Neural progenitor cell (in vitro differentiated cells): ENCODE data around the gene SEMA7A. TPM values are rescaled to one million over a fixed set of nuclear protein-coding genes. Genes with fewer than 3 reads are reported as not detected.

Experiments used
- DNase-seq: peaks from one replicate; pipeline ENCODE4 v3.0.0-alpha.2; 2016; ENCODE audit warnings: low spot score
- H2AFZ ChIP-seq: fragments of 200-600 bp; sonication (generic); replicated peaks from 2 replicates; pipeline ENCODE4 v1.6.1; 2016; ENCODE audit warnings: antibody characterized with exemption
- H3F3A ChIP-seq: fragments of 200-600 bp; sonication (generic); 2 replicates; pipeline ENCODE4 v1.6.1; 2016; ENCODE audit warnings: antibody characterized with exemption, low read depth
- H3K27ac ChIP-seq: fragments of 200-600 bp; sonication (generic); 2 replicates; pipeline ENCODE4 v1.5.1; 2016; ENCODE audit warnings: mild to moderate bottlenecking
- H3K27me3 ChIP-seq: fragments of 200-600 bp; sonication (generic); 2 replicates; pipeline ENCODE4 v1.6.1; 2016; ENCODE audit warnings: mild to moderate bottlenecking, moderate library complexity
- H3K36me3 ChIP-seq: fragments of 200-600 bp; sonication (generic); 2 replicates; pipeline ENCODE4 v1.5.1; 2016
- H3K4me1 ChIP-seq: fragments of 200-600 bp; sonication (generic); 2 replicates; pipeline ENCODE4 v1.6.1; 2016; ENCODE audit warnings: mixed run types
- H3K4me2 ChIP-seq: fragments of 200-600 bp; sonication (generic); 2 replicates; pipeline ENCODE4 v1.6.1; 2016
- H3K4me3 ChIP-seq: fragments of 200-600 bp; sonication (generic); 2 replicates; pipeline ENCODE4 v1.5.1; 2016
- H3K79me2 ChIP-seq: fragments of 200-600 bp; sonication (generic); 2 replicates; pipeline ENCODE4 v1.6.1; 2016; ENCODE audit warnings: low read depth
- H3K9ac ChIP-seq: fragments of 200-600 bp; sonication (generic); 2 replicates; pipeline ENCODE4 v1.6.1; 2016
- H3K9me3 ChIP-seq: fragments of 200-600 bp; sonication (generic); 2 replicates; pipeline ENCODE4 v1.5.1; 2016; ENCODE audit warnings: low read depth
- H4K20me1 ChIP-seq: fragments of 200-600 bp; sonication (generic); 2 replicates; pipeline ENCODE4 v1.6.1; 2016; ENCODE audit warnings: low read depth
- H3K27ac Mint-ChIP-seq: 3 replicates; pipeline ENCODE4 v1.8.0; 2021; ENCODE audit warnings: mixed read lengths
- H3K27me3 Mint-ChIP-seq: 2 replicates; pipeline ENCODE4 v1.8.0; 2022; ENCODE audit warnings: low read depth, mild to moderate bottlenecking, inconsistent platforms, moderate library complexity, mixed read lengths; ENCODE audit not compliant: insufficient read depth
- H3K36me3 Mint-ChIP-seq: 3 replicates; pipeline ENCODE4 v1.8.0; 2021; ENCODE audit warnings: mixed read lengths
- H3K4me1 Mint-ChIP-seq: 3 replicates; pipeline ENCODE4 v1.8.0; 2021; ENCODE audit warnings: mixed read lengths
- H3K4me3 Mint-ChIP-seq: 3 replicates; pipeline ENCODE4 v1.8.0; 2021; ENCODE audit warnings: mild to moderate bottlenecking, moderate library complexity, mixed read lengths
- H3K9me3 Mint-ChIP-seq: 3 replicates; pipeline ENCODE4 v1.8.0; 2020; ENCODE audit warnings: mixed read lengths
- EZH2 ChIP-seq: fragments of 200-600 bp; sonication (generic); IDR thresholded peaks from 2 replicates; pipeline ENCODE4 v1.6.1; 2017; ENCODE audit warnings: antibody characterized with exemption, mild to moderate bottlenecking, moderate library complexity
- EZH2phosphoT487 ChIP-seq: fragments of 200-600 bp; sonication (generic); IDR thresholded peaks from 2 replicates; pipeline ENCODE4 v1.6.1; 2017; ENCODE audit warnings: antibody characterized with exemption
- total RNA-seq: library from RNA; depleted of rRNA; stranded (reverse); fragments of >200 nt; gene quantifications from 2 replicates; pipeline ENCODE4 v1.2.3, GENCODE V29; 2015; ENCODE audit warnings: low replicate concordance
- TF ChIP-seq, protein P1 (sequence below): fragments of 200-600 bp; sonication (generic); IDR thresholded peaks from 2 replicates; pipeline ENCODE4 v1.5.1; 2017; ENCODE audit warnings: antibody characterized with exemption, mild to moderate bottlenecking

The SEMA7A gene
- total RNA-seq, 1 donor from 2014 or later, result 3.5 TPM

DNA sequence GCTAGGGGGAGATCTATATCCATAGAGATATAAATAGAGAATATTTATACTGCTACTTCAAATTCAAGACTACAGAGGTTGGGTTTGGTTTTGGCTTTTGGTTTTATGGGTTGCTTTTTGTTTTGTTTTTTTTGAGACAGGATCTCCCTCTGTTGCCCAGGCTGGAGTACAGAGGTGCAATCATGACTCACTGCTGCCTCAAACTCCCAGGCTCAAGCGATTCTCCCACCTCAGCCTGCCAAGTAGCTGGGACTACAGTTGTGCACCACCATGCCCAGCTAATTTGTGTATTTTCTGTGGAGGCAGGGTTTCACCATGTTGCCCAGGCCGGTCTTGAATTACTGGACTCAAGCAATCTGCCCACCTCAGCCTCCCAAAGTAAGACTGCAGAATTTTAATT lies 31.1 kb upstream of the SEMA7A start:
- Histone ChIP-seq H3K9me3 (peaks cover 5% of the 10 kb centered on the region), H3K9ac (no peak overlapping the region), H4K20me1 (no peaks in the 10 kb centered on the region), H3K79me2 (peaks cover 39% of the 10 kb centered on the region), H3K4me3 (no peak overlapping the region), H3K4me2 (no peak overlapping the region), H3K4me1 (peaks cover 15% of the 10 kb centered on the region), H3K36me3 (peaks cover 8% of the 10 kb centered on the region), H3K27ac (no peak overlapping the region), H2AFZ (no peak overlapping the region), H3K27me3 (no peaks in the 10 kb centered on the region), H3F3A (peaks cover 17% of the 10 kb centered on the region)
- DNase-seq, result no peak
- Mint-ChIP-seq H3K36me3 (peaks cover 36% of the 10 kb centered on the region), H3K4me3 (no peak overlapping the region), H3K27ac (no peak overlapping the region), H3K27me3 (no peaks in the 10 kb centered on the region), H3K4me1 (peaks cover 18% of the 10 kb centered on the region), H3K9me3 (peaks cover 8% of the 10 kb centered on the region)
- no peak for TF ChIP-seq EZH2
- TF ChIP-seq, protein P1, sequence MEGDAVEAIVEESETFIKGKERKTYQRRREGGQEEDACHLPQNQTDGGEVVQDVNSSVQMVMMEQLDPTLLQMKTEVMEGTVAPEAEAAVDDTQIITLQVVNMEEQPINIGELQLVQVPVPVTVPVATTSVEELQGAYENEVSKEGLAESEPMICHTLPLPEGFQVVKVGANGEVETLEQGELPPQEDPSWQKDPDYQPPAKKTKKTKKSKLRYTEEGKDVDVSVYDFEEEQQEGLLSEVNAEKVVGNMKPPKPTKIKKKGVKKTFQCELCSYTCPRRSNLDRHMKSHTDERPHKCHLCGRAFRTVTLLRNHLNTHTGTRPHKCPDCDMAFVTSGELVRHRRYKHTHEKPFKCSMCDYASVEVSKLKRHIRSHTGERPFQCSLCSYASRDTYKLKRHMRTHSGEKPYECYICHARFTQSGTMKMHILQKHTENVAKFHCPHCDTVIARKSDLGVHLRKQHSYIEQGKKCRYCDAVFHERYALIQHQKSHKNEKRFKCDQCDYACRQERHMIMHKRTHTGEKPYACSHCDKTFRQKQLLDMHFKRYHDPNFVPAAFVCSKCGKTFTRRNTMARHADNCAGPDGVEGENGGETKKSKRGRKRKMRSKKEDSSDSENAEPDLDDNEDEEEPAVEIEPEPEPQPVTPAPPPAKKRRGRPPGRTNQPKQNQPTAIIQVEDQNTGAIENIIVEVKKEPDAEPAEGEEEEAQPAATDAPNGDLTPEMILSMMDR, result no peak
- TF ChIP-seq EZH2phosphoT487, result no peak

DNA sequence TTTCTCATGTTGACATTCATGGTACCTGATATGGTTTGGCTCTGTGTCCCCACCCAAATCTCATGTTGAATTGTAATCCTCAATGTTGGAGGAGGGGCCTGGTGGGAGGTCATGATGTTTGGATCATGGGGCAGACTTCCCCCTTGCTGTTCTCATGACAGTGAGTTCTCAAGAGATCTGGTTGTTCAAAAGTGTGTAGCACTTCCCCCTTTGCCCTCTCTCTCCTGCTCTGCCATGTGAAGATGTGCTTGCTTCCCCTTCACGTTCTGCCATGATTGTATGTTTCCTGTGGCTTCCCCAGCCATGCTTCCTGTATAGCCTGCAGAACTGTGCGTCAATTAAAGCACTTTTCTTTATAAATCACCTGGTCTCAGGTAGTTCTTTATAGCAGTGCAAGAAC lies 30.5 kb upstream of the SEMA7A start:
- Histone ChIP-seq H3K4me2 (no peak overlapping the region), H3K36me3 (peaks cover 8% of the 10 kb centered on the region), H3F3A (peaks cover 17% of the 10 kb centered on the region), H3K9ac (no peak overlapping the region), H2AFZ (no peak overlapping the region), H3K4me3 (no peak overlapping the region), H4K20me1 (no peaks in the 10 kb centered on the region), H3K4me1 (peaks cover 15% of the 10 kb centered on the region), H3K9me3 (peaks cover 5% of the 10 kb centered on the region), H3K27ac (no peak overlapping the region), H3K79me2 (peaks cover 43% of the 10 kb centered on the region), H3K27me3 (no peaks in the 10 kb centered on the region)
- H3K36me3 Mint-ChIP-seq, result peaks cover 36% of the 10 kb centered on the region
- no peaks in the 10 kb centered on the region for H3K27me3 Mint-ChIP-seq
- H3K4me3 Mint-ChIP-seq, result no peak overlapping the region
- peaks cover 18% of the 10 kb centered on the region for H3K4me1 Mint-ChIP-seq
- TF ChIP-seq EZH2 (no peak), EZH2phosphoT487 (no peak)
- TF ChIP-seq, protein P1, result no peak
- H3K9me3 Mint-ChIP-seq, result peaks cover 8% of the 10 kb centered on the region
- no peak for DNase-seq
- H3K27ac Mint-ChIP-seq, result no peak overlapping the region

DNA sequence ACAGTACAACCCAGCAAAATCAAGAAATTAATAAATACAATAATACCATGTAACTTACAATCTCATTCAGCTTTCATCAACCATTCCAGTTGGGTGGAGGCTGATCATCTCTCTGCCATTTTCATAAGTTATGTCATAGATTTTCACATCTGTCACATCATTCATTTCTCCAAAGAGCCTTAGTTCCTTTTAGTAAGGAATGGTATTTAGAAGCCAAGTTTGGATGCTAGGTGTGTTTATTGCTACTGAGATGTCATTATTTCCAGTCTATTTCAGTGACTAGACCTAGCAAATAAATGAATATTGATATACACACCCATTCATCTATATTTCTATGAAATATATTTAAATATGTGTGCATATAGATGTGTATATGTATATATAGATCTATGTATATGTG lies 29.9 kb upstream of the SEMA7A start:
- no peak overlapping the region for H3K27ac Mint-ChIP-seq
- TF ChIP-seq EZH2, result no peak
- TF ChIP-seq, protein P1, result no peak
- no peak for TF ChIP-seq EZH2phosphoT487
- H3K36me3 Mint-ChIP-seq, result peaks cover 33% of the 10 kb centered on the region
- no peaks in the 10 kb centered on the region for H3K27me3 Mint-ChIP-seq
- Histone ChIP-seq H2AFZ (no peak overlapping the region), H3K4me2 (peak overlapping the region; percentile 91), H3K9ac (no peak overlapping the region), H3K4me1 (peaks cover 15% of the 10 kb centered on the region), H3K27ac (no peak overlapping the region), H3K79me2 (peaks cover 43% of the 10 kb centered on the region), H3K9me3 (peaks cover 5% of the 10 kb centered on the region), H3K4me3 (peak overlapping the region; percentile 82), H3F3A (peaks cover 17% of the 10 kb centered on the region), H4K20me1 (no peaks in the 10 kb centered on the region), H3K36me3 (peaks cover 8% of the 10 kb centered on the region), H3K27me3 (no peaks in the 10 kb centered on the region)
- DNase-seq, result no peak
- peaks cover 23% of the 10 kb centered on the region for H3K4me1 Mint-ChIP-seq
- H3K9me3 Mint-ChIP-seq, result peaks cover 8% of the 10 kb centered on the region
- H3K4me3 Mint-ChIP-seq, result peak overlapping the region; percentile 40
